Measurements from ENCODE around the gene SYCN. TPM values are rescaled to one million over a fixed set of nuclear protein-coding genes. Genes with fewer than 3 reads are reported as not detected.
A peak's percentile ranks its signal among the peaks of the same experiment; 100 is the strongest.

SYCN gene
- total and polyA plus RNA-seq, 2 donors from 2014 or later, result not detected

GRCh38 chr19:39174558-39175544 lies 29.2 kb downstream of the SYCN start:
- no peak for TF ChIP-seq CTCF (IDR thresholded peaks at IDR 0.05; ENCODE audit: borderline replicate concordance, extremely low read depth, insufficient read depth)
- FAIRE-seq (no peak), DNase-seq (no peak)
- Histone ChIP-seq H3K36me3 (ENCODE audit: control insufficient read depth in 2 of 3, insufficient read depth in 3 of 3, low read length in 3 of 3) (peaks cover 0 to 18% (median 9%) of the 10 kb centered on the region in 3 donors), H3K4me3 (ENCODE audit: low read length in 3 of 3) (no peak overlapping the region), H3K9me3 (ENCODE audit: control insufficient read depth in 2 of 3, insufficient read depth in 1 of 3, low read length in 3 of 3) (no peaks in the 10 kb centered on the region), H3K27me3 (ENCODE audit: control insufficient read depth, insufficient read depth, low read length) (no peaks in the 10 kb centered on the region), H3K27ac (ENCODE audit: low read depth in 2 of 2, low read length in 2 of 2) (no peak overlapping the region), H3K4me1 (ENCODE audit: control insufficient read depth in 2 of 3, insufficient read depth in 2 of 3, low read depth in 1 of 3, low read length in 3 of 3) (no peaks in the 10 kb centered on the region), H3K9ac (ENCODE audit: low read length in 3 of 3) (no peak overlapping the region)
- intact Hi-C loops (cut with DNase I), result no loop called here

- Histone ChIP-seq H3K36me3 (ENCODE audit: control insufficient read depth in 2 of 3, insufficient read depth in 3 of 3, low read length in 3 of 3) (peaks cover 0 to 19% (median 9%) of the 10 kb centered on the region in 3 donors), H3K27ac (ENCODE audit: low read depth in 2 of 2, low read length in 2 of 2) (no peak overlapping the region), H3K4me3 (ENCODE audit: low read length in 3 of 3) (no peak overlapping the region), H3K4me1 (ENCODE audit: control insufficient read depth in 2 of 3, insufficient read depth in 2 of 3, low read depth in 1 of 3, low read length in 3 of 3) (no peaks in the 10 kb centered on the region), H3K27me3 (ENCODE audit: control insufficient read depth, insufficient read depth, low read length) (no peaks in the 10 kb centered on the region), H3K9ac (ENCODE audit: low read length in 3 of 3) (no peak overlapping the region), H3K9me3 (ENCODE audit: control insufficient read depth in 2 of 3, insufficient read depth in 1 of 3, low read length in 3 of 3) (no peaks in the 10 kb centered on the region)
- no peak for TF ChIP-seq CTCF (IDR thresholded peaks at IDR 0.05; ENCODE audit: borderline replicate concordance, extremely low read depth, insufficient read depth)
- DNase-seq (no peak), FAIRE-seq (no peak)
- intact Hi-C loops (cut with DNase I), result no loop called here
Measured at GRCh38 chr19:39174142-39174541, 29.9 kb downstream of the SYCN start.

- Histone ChIP-seq H3K9me3 (ENCODE audit: control insufficient read depth in 2 of 3, insufficient read depth in 1 of 3, low read length in 3 of 3) (no peaks in the 10 kb centered on the region), H3K27me3 (ENCODE audit: control insufficient read depth, insufficient read depth, low read length) (no peaks in the 10 kb centered on the region), H3K4me1 (ENCODE audit: control insufficient read depth in 2 of 3, insufficient read depth in 2 of 3, low read depth in 1 of 3, low read length in 3 of 3) (peaks cover 0 to 3% (median 0%) of the 10 kb centered on the region in 3 donors), H3K36me3 (ENCODE audit: control insufficient read depth in 2 of 3, insufficient read depth in 3 of 3, low read length in 3 of 3) (peaks cover 0 to 19% (median 9%) of the 10 kb centered on the region in 3 donors), H3K9ac (ENCODE audit: low read length in 3 of 3) (no peak overlapping the region), H3K27ac (ENCODE audit: low read depth in 2 of 2, low read length in 2 of 2) (no peak overlapping the region), H3K4me3 (ENCODE audit: low read length in 3 of 3) (no peak overlapping the region)
- no peak for TF ChIP-seq CTCF (IDR thresholded peaks at IDR 0.05; ENCODE audit: borderline replicate concordance, extremely low read depth, insufficient read depth)
- FAIRE-seq (no peak), DNase-seq (peak in 1 of 5 donors; percentile 63)
- intact Hi-C loops (cut with DNase I), result no loop called here
Measured at GRCh38 chr19:39173502-39173991, 30.5 kb downstream of the SYCN start.

All from kidney (tissue), 14 donors.